GM06990 (cell line): ENCODE results near the gene FRZB.
"Not testable (repeated sequence)": the region's sequence is repeated elsewhere in the genome, so short reads cannot be mapped to it uniquely, and the experiment has no call there.

Source experiments
- DNase-seq: peaks from one replicate; pipeline ENCODE4 v3.0.0-alpha.2; 2011; ENCODE audit not compliant: insufficient read length; ENCODE audit errors: extremely low read depth
- H3K27me3 ChIP-seq: replicated peaks from 2 replicates; pipeline ENCODE4 v1.6.0; 2011; ENCODE audit warnings: low read length; ENCODE audit not compliant: control insufficient read depth, insufficient read depth
- H3K36me3 ChIP-seq: 2 replicates; pipeline ENCODE4 v1.5.1; 2011; ENCODE audit warnings: low read length; ENCODE audit not compliant: control insufficient read depth, insufficient read depth
- H3K4me3 ChIP-seq: replicated peaks from 2 replicates; pipeline ENCODE4 v1.5.1; 2011; ENCODE audit warnings: low read depth, mild to moderate bottlenecking, control low read depth, low read length
- CTCF ChIP-seq: IDR thresholded peaks from 2 replicates; pipeline ENCODE4 v1.5.1; 2011; ENCODE audit warnings: low read length, control low read depth, mild to moderate bottlenecking, inconsistent platforms; ENCODE audit not compliant: insufficient read depth, poor library complexity, severe bottlenecking

The FRZB gene

GRCh38 chr2:182894174-182894573 is 27.7 kb upstream of the FRZB start:
- TF ChIP-seq CTCF: no peak
- no peak for DNase-seq
- H3K36me3 ChIP-seq: no peaks in the 10 kb centered on the region
- H3K27me3 ChIP-seq: no peaks in the 10 kb centered on the region
- no peak overlapping the region for H3K4me3 ChIP-seq

GRCh38 chr2:182893666-182894065 is 27.2 kb upstream of the FRZB start:
- no peak for TF ChIP-seq CTCF

GRCh38 chr2:182893035-182893434 is 26.6 kb upstream of the FRZB start:
- not testable (repeated sequence) for DNase-seq

More at GRCh38 chr2:182893666-182894065, 27.2 kb upstream of the FRZB start:
- no peak overlapping the region for H3K4me3 ChIP-seq
- no peaks in the 10 kb centered on the region for H3K36me3 ChIP-seq
- no peak for DNase-seq
- no peaks in the 10 kb centered on the region for H3K27me3 ChIP-seq

GRCh38 chr2:182891611-182892010 is 25.2 kb upstream of the FRZB start:
- H3K27me3 ChIP-seq: no peaks in the 10 kb centered on the region
- H3K36me3 ChIP-seq: no peaks in the 10 kb centered on the region
- no peak for DNase-seq
- no peak overlapping the region for H3K4me3 ChIP-seq
- TF ChIP-seq CTCF: no peak

More at GRCh38 chr2:182893035-182893434, 26.6 kb upstream of the FRZB start:
- H3K4me3 ChIP-seq, H3K36me3 ChIP-seq, H3K27me3 ChIP-seq: not testable (repeated sequence)

GRCh38 chr2:182890773-182891378 is 24.4 kb upstream of the FRZB start:
- Histone ChIP-seq H3K36me3 (no peaks in the 10 kb centered on the region), H3K4me3 (no peak overlapping the region), H3K27me3 (no peaks in the 10 kb centered on the region)
- no peak for DNase-seq
- no peak for TF ChIP-seq CTCF

GRCh38 chr2:182890305-182890704 is 23.9 kb upstream of the FRZB start:
- no peak for TF ChIP-seq CTCF
- Histone ChIP-seq H3K36me3 (no peaks in the 10 kb centered on the region), H3K4me3 (no peak overlapping the region), H3K27me3 (no peaks in the 10 kb centered on the region)
- DNase-seq: no peak
